ENCODE measurements around the gene NFKB2.

Gene NFKB2

DNA sequence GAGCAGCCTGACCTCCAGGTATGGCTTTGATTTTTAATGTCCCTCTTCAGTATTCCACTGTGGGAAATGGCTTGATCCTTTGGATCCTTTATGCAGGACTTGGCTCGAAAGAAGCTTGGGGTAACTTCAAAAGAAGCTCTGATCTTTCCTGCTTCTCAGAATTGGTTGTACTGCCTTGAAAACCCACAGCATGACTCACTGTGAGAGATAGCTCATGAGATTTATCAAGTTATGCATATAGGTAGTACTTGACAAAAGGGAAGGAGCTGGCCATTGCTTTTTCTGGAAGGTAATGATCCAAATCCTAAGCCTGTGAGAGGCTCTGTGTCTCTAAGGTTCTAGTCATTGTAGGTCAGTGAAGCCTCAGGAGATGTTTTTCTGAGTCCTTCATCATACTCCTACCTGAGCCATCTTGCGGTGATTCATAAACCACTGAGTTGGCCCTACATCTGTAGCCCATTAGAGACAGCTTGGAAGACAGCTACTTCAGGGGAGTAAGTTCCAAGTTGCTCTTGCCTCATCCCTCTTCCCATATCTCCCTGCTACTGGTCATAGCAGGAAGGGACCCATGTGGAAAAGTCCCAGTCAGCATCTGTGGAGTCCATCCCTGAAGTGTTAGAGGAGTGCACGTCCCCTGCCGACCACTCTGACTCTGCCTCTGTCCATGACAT lies 36.7 kb upstream of the NFKB2 start:
- DNase-seq (ENCODE audit: low read depth in 1 of 2, low spot score in 1 of 2), result no peak
- H3K27ac ChIP-seq (replicated peaks), result no peak overlapping the region
- H3K27me3 ChIP-seq (ENCODE audit: insufficient read depth, poor library complexity, severe bottlenecking), result no peaks in the 10 kb centered on the region
- TF ChIP-seq SPI1 (IDR thresholded peaks at IDR 0.05; ENCODE audit: borderline replicate concordance, low read depth), result no peak
- no peak for TF ChIP-seq GABPA (IDR thresholded peaks at IDR 0.05; ENCODE audit: low read depth)
- TF ChIP-seq, protein P1, sequence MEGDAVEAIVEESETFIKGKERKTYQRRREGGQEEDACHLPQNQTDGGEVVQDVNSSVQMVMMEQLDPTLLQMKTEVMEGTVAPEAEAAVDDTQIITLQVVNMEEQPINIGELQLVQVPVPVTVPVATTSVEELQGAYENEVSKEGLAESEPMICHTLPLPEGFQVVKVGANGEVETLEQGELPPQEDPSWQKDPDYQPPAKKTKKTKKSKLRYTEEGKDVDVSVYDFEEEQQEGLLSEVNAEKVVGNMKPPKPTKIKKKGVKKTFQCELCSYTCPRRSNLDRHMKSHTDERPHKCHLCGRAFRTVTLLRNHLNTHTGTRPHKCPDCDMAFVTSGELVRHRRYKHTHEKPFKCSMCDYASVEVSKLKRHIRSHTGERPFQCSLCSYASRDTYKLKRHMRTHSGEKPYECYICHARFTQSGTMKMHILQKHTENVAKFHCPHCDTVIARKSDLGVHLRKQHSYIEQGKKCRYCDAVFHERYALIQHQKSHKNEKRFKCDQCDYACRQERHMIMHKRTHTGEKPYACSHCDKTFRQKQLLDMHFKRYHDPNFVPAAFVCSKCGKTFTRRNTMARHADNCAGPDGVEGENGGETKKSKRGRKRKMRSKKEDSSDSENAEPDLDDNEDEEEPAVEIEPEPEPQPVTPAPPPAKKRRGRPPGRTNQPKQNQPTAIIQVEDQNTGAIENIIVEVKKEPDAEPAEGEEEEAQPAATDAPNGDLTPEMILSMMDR (IDR thresholded peaks at IDR 0.05; ENCODE audit: insufficient read depth, low read length), result no peak
- no peak for TF ChIP-seq POLR2AphosphoS5 (IDR thresholded peaks at IDR 0.05; ENCODE audit: low read depth)
- TF ChIP-seq, protein P2, sequence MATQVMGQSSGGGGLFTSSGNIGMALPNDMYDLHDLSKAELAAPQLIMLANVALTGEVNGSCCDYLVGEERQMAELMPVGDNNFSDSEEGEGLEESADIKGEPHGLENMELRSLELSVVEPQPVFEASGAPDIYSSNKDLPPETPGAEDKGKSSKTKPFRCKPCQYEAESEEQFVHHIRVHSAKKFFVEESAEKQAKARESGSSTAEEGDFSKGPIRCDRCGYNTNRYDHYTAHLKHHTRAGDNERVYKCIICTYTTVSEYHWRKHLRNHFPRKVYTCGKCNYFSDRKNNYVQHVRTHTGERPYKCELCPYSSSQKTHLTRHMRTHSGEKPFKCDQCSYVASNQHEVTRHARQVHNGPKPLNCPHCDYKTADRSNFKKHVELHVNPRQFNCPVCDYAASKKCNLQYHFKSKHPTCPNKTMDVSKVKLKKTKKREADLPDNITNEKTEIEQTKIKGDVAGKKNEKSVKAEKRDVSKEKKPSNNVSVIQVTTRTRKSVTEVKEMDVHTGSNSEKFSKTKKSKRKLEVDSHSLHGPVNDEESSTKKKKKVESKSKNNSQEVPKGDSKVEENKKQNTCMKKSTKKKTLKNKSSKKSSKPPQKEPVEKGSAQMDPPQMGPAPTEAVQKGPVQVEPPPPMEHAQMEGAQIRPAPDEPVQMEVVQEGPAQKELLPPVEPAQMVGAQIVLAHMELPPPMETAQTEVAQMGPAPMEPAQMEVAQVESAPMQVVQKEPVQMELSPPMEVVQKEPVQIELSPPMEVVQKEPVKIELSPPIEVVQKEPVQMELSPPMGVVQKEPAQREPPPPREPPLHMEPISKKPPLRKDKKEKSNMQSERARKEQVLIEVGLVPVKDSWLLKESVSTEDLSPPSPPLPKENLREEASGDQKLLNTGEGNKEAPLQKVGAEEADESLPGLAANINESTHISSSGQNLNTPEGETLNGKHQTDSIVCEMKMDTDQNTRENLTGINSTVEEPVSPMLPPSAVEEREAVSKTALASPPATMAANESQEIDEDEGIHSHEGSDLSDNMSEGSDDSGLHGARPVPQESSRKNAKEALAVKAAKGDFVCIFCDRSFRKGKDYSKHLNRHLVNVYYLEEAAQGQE (IDR thresholded peaks at IDR 0.05; ENCODE audit: insufficient replicate concordance, low read depth), result no peak
- H3K4me3 ChIP-seq (replicated peaks; ENCODE audit: insufficient read depth, low read length), result no peak overlapping the region

DNA sequence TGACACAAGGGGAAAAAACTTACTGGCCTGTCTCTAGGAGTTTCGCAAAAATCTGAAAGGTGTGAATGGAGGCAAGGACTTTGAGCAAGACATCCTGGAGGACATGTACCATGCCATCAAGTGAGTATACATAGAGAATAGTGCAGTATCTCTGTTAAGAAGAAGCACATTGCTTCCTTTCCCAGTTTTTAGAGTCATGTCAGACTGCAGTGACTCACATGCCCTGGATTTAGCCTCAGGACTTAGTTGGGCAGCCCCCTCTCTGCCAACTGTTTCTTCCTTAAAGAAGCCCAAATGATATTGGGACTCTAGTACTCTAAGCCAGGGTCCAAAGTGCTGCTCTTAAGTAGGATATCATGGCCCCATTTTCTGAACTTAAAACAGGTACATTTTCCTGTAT lies 28.1 kb upstream of the NFKB2 start:
- Histone ChIP-seq H3K4me3 (replicated peaks; ENCODE audit: insufficient read depth, low read length) (no peak overlapping the region), H3K27ac (replicated peaks) (no peak overlapping the region), H3K27me3 (ENCODE audit: insufficient read depth, poor library complexity, severe bottlenecking) (no peaks in the 10 kb centered on the region)
- no peak for DNase-seq (ENCODE audit: low read depth in 1 of 2, low spot score in 1 of 2)
- TF ChIP-seq SPI1 (IDR thresholded peaks at IDR 0.05; ENCODE audit: borderline replicate concordance, low read depth) (no peak), POLR2AphosphoS5 (IDR thresholded peaks at IDR 0.05; ENCODE audit: low read depth) (no peak), GABPA (IDR thresholded peaks at IDR 0.05; ENCODE audit: low read depth) (no peak)
- TF ChIP-seq, protein P2 (IDR thresholded peaks at IDR 0.05; ENCODE audit: insufficient replicate concordance, low read depth), result no peak
- TF ChIP-seq, protein P1 (IDR thresholded peaks at IDR 0.05; ENCODE audit: insufficient read depth, low read length), result no peak

DNA sequence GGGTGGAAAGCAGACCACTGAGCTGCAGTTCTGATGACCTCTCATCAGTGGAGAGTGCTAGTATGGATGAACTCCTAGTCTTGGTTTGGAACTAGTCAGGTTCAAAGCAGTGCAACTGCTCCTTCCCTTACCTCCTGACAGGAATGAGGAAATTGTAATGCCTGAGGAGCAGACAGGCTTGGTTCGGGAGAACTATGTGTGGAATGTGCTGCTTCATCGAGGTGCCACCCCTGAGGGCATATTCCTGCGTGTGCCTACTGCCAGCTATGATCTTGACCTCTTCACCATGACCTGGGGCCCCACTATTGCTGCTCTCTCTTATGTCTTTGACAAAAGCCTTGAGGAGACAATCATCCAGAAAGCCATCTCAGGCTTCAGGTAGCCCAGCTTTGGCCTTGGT lies 27.4 kb upstream of the NFKB2 start:
- no peaks in the 10 kb centered on the region for H3K27me3 ChIP-seq (ENCODE audit: insufficient read depth, poor library complexity, severe bottlenecking)
- TF ChIP-seq POLR2AphosphoS5 (IDR thresholded peaks at IDR 0.05; ENCODE audit: low read depth), result no peak
- TF ChIP-seq SPI1 (IDR thresholded peaks at IDR 0.05; ENCODE audit: borderline replicate concordance, low read depth), result no peak
- no peak for TF ChIP-seq GABPA (IDR thresholded peaks at IDR 0.05; ENCODE audit: low read depth)
- TF ChIP-seq, protein P2 (IDR thresholded peaks at IDR 0.05; ENCODE audit: insufficient replicate concordance, low read depth), result no peak
- TF ChIP-seq, protein P1 (IDR thresholded peaks at IDR 0.05; ENCODE audit: insufficient read depth, low read length), result no peak
- no peak overlapping the region for H3K27ac ChIP-seq (replicated peaks)
- no peak for DNase-seq (ENCODE audit: low read depth in 1 of 2, low spot score in 1 of 2)
- no peak overlapping the region for H3K4me3 ChIP-seq (replicated peaks; ENCODE audit: insufficient read depth, low read length)

Measured in HL-60 (cell line).